ENCODE results near the gene TK1.
"Not testable (repeated sequence)": the region's sequence is repeated elsewhere in the genome, so short reads cannot be mapped to it uniquely, and the experiment has no call there.

Gene TK1

DNA sequence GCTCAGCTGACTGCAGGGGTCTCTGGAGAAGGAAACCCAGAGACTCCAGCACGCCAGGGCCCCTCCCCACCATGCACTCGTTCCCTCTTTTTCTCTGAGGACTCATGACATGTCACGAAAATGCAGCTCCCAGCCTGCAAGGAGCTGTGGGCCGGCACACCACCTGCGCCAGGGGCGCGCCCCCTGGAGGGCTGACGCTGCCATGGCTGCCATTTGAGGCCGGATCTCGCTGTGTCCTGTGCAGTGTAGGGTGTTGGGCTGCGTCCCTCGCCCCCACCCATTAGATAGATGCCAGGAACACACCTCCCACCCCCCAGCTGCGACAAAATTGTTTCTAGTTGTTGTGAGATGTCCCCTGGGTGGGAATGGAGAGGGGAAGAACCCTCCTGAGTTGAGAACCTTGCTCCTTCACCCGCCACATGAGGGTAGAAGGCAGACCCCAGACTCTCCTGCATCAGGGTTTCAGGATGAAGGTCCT lies 10.3 kb downstream of the TK1 start:
- H3K27ac ChIP-seq, result peak overlapping the region; percentile 87
- TF ChIP-seq, protein P1, sequence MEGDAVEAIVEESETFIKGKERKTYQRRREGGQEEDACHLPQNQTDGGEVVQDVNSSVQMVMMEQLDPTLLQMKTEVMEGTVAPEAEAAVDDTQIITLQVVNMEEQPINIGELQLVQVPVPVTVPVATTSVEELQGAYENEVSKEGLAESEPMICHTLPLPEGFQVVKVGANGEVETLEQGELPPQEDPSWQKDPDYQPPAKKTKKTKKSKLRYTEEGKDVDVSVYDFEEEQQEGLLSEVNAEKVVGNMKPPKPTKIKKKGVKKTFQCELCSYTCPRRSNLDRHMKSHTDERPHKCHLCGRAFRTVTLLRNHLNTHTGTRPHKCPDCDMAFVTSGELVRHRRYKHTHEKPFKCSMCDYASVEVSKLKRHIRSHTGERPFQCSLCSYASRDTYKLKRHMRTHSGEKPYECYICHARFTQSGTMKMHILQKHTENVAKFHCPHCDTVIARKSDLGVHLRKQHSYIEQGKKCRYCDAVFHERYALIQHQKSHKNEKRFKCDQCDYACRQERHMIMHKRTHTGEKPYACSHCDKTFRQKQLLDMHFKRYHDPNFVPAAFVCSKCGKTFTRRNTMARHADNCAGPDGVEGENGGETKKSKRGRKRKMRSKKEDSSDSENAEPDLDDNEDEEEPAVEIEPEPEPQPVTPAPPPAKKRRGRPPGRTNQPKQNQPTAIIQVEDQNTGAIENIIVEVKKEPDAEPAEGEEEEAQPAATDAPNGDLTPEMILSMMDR (IDR thresholded peaks at IDR 0.05), result peak; percentile 49
- DNase-seq (ENCODE audit: low spot score), result no peak
- no peak overlapping the region for H3K4me3 ChIP-seq

DNA sequence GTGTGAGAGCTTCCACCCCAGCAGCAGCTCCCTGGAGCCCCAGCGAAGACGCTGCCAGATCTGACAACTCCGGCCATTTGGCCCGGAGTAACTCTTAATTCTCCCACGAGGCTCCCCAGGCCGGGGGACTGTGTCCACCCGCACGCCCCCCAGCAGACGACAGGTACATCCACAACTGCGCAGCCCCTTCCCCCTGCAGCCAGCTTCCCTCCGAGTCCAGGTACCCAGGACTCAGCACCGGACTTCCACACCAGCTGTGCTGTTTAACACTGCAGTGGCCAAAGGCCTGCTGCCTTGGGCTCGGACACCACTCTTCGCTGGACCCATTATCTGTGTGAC lies 11.2 kb downstream of the TK1 start:
- TF ChIP-seq, protein P1 (IDR thresholded peaks at IDR 0.05), result no peak
- DNase-seq (ENCODE audit: low spot score), result no peak
- Histone ChIP-seq H3K4me3 (no peak overlapping the region), H3K27ac (peak overlapping the region; percentile 87)

GRCh38 chr17:78174870-78175642 lies 11.8 kb downstream of the TK1 start:
- Histone ChIP-seq H3K4me3 (peak overlapping the region; percentile 2), H3K27ac (peak overlapping the region; percentile 87)
- TF ChIP-seq, protein P1 (IDR thresholded peaks at IDR 0.05), result no peak
- DNase-seq (ENCODE audit: low spot score), result no peak

- Histone ChIP-seq H3K4me3 (peak overlapping the region; percentile 2), H3K27ac (peak overlapping the region; percentile 87)
- TF ChIP-seq, protein P1 (IDR thresholded peaks at IDR 0.05), result peak; percentile 67
- peak; percentile 92 for DNase-seq (ENCODE audit: low spot score)
Measured at GRCh38 chr17:78174346-78174869, 12.4 kb downstream of the TK1 start.

GRCh38 chr17:78173097-78173715 lies 13.6 kb downstream of the TK1 start:
- H3K27ac ChIP-seq, result peak overlapping the region; percentile 87
- DNase-seq (ENCODE audit: low spot score), result no peak
- TF ChIP-seq, protein P1 (IDR thresholded peaks at IDR 0.05), result no peak

GRCh38 chr17:78172249-78173051 lies 14.4 kb downstream of the TK1 start:
- TF ChIP-seq, protein P1 (IDR thresholded peaks at IDR 0.05), result no peak
- DNase-seq (ENCODE audit: low spot score), result no peak
- Histone ChIP-seq H3K27ac (peak overlapping the region; percentile 87), H3K4me3 (peak overlapping the region; percentile 32)

More at GRCh38 chr17:78173097-78173715, 13.6 kb downstream of the TK1 start:
- H3K4me3 ChIP-seq, result no peak overlapping the region

GRCh38 chr17:78171591-78172248 lies 15.1 kb downstream of the TK1 start:
- peak overlapping the region; percentile 32 for H3K4me3 ChIP-seq
- peak overlapping the region; percentile 87 for H3K27ac ChIP-seq
- not testable (repeated sequence) for DNase-seq (ENCODE audit: low spot score)

Measured in coronary artery (tissue), 2 donors.